GM12865 (cell line): ENCODE measurements around the gene CEP350.

Source experiments
- DNase-seq: peaks from one replicate; pipeline ENCODE4 v3.0.0; 2010; ENCODE audit warnings: low read depth
- H3K4me3 ChIP-seq: 2 replicates; pipeline ENCODE4 v1.5.1; 2011; ENCODE audit warnings: mild to moderate bottlenecking, low read depth, low read length, control low read depth
- TF ChIP-seq, protein P1 (sequence below): IDR thresholded peaks from 2 replicates; pipeline ENCODE4 v1.5.1; 2011; ENCODE audit warnings: low read length, control low read depth, low read depth, inconsistent platforms; ENCODE audit not compliant: insufficient read depth; ENCODE audit errors: missing control alignments

Gene CEP350

DNA sequence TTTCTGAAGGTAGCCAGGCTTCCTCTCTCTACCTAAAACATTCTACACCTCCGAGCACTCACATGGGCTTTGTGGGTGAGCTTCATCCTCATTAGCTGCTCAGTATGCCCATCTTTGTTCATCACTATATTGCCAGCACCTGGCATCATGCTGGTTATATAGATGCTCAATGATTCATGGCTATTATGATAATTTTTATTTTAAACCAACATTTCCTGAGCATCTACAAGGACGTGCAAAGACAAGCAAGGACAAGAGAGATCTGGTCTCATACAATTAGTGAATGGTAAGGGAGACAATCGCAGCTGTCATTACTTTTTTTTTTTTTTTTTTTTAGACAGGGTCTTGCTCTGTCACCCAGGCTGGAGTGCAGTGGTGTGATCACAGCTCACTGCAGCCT, 188.7 kb downstream of the CEP350 start:
- DNase-seq: no peak
- H3K4me3 ChIP-seq: no peak overlapping the region
- TF ChIP-seq, protein P1, sequence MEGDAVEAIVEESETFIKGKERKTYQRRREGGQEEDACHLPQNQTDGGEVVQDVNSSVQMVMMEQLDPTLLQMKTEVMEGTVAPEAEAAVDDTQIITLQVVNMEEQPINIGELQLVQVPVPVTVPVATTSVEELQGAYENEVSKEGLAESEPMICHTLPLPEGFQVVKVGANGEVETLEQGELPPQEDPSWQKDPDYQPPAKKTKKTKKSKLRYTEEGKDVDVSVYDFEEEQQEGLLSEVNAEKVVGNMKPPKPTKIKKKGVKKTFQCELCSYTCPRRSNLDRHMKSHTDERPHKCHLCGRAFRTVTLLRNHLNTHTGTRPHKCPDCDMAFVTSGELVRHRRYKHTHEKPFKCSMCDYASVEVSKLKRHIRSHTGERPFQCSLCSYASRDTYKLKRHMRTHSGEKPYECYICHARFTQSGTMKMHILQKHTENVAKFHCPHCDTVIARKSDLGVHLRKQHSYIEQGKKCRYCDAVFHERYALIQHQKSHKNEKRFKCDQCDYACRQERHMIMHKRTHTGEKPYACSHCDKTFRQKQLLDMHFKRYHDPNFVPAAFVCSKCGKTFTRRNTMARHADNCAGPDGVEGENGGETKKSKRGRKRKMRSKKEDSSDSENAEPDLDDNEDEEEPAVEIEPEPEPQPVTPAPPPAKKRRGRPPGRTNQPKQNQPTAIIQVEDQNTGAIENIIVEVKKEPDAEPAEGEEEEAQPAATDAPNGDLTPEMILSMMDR: no peak

DNA sequence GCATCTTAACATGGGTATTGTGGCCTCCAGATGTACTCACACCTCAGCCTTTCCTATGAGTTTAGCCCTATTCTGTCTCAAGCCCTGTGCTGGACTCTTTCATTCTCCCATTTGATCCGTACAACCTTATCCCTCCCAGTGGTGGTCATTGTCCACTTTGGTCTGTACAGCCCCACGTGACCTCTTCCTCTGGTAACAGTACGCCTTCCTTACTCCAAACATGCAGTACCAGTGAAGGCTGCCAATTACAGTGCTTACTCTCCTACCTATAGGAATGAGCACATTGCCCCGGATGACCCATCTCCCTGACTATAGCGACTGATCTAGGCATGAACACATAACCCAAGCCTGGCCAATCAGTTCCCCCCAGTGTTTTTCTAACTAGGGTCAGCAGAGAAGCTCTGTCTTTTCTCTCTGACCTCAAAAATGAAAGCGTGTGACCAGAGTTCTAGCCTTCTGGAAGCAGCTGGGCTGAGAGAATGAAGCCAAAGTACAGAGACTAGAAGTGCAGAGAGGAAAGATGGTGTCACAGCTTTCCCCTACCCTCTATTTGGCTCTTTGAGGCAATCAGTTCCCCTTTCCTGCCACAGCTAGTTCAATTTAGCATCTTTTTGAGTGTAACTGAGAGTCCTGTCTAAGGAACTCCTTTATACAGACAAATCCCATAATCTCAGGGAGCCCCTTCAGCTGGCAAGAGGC, 190.2 kb downstream of the CEP350 start:
- no peak overlapping the region for H3K4me3 ChIP-seq
- TF ChIP-seq, protein P1: no peak
- no peak for DNase-seq

DNA sequence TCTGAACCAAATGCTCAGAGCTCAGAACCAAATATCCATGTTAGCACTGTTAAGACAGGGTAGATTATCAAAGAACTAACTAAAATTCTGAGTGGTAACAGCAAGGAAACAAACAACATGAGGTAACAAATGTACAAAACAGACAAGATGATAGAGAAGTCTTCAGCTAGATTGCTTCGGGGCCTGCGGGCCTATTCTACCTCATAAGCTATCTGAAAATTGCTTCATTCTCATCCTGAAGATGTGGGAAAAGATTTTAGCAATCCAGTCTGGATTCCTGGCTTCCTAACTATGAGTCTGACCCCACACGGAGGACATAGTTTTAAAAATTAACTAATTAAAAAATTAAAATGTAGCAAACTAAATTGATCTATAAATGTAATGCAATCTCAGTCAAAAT, 190.8 kb downstream of the CEP350 start:
- H3K4me3 ChIP-seq: no peak overlapping the region
- DNase-seq: no peak
- TF ChIP-seq, protein P1: no peak

DNA sequence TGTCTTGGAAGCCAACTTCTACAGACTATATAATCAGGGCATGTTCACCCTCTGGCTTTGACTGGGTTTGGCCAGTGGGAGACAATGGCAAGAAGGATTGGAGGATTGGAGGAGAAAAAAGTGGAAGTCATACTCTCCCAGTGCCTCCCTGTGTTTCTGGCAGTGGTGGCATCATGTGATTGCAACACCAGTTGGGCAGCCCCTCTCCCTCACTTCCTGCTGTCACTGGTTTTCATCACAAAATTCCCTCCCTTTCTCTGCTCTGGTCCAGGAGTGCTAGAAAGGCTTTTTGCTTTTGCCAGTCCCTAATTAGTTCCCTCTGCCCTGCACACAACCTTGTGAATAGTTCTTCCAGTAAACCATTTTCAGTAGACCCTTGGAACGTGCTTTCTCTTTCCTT, 196.4 kb downstream of the CEP350 start:
- TF ChIP-seq, protein P1: no peak
- H3K4me3 ChIP-seq: no peak overlapping the region
- no peak for DNase-seq

DNA sequence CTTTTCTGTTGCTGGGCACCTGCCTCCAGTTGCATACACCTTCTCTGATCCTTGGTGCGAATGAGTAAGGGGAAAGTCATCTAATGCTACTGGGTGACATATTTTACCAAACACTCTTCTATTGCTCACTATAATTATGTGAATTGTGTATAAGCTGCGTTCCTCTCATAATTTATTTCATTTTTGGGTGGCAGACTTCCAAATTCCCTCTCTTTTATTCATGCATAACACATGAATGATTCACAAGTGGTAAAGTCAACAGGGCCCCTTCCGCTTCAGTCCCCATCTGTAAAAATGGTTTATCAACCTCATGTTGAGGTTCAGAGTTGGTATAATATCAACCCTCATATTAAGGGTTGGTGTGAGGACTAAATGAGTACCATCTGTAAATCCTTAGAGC, 196.9 kb downstream of the CEP350 start:
- TF ChIP-seq, protein P1: no peak
- DNase-seq: no peak
- H3K4me3 ChIP-seq: no peak overlapping the region

DNA sequence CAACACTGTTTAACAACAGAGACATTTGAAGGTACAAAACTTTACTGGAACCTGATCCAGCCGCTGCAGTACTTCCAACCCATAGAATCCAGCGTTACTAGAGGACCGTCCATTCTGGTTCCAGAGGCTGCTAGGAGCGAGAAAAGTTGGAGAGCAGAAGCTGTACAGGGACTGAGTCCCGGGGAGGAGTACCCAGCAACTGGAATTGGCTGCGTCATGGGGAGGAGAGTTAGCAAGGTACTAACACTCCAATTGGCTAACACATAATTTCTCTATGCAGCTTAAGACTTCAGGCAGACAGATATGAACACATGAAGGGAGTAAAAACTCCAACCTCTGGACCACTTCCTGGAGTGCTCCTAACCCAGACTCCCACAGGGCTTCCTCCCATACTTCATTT, 198.0 kb downstream of the CEP350 start:
- no peak overlapping the region for H3K4me3 ChIP-seq
- TF ChIP-seq, protein P1: no peak

DNA sequence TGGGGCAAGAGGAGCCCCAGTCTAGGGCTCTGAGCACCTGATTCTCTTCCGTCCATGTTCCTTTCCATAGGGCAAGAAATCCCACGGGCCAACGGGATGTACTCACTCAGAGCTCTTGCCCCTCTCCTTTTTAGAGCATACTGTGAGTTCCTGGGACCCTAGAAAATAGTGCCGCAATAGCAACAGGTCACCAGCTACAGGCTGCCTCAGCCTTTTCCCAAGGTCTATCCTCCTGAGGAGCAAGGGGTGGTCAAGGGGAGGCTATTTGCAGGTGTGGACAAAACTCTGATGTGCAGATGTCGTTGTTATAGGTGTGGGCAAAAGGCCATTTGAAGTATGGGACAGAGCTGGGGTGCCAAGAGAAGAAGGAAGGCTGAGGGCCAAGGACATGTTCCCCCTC, 198.4 kb downstream of the CEP350 start:
- H3K4me3 ChIP-seq: no peak overlapping the region
- TF ChIP-seq, protein P1: no peak
- DNase-seq: no peak

More for the DNA sequence above, 198.0 kb downstream of the CEP350 start:
- no peak for DNase-seq
